NCI-H1694 (cell line): ENCODE measurements around the gene BTBD9.

Experiments
- DNase-seq: peaks from one replicate; lab custom pipeline; 2025; lab: John Stamatoyannopoulos, UW

BTBD9 gene

GRCh38 chr6:38174806-38175495 is 464.8 kb downstream of the BTBD9 start:
- no peak for DNase-seq

- no peak for DNase-seq
Observed at GRCh38 chr6:38174315-38174714, 465.4 kb downstream of the BTBD9 start.

GRCh38 chr6:38173909-38174308 is 465.8 kb downstream of the BTBD9 start:
- no peak for DNase-seq

DNA sequence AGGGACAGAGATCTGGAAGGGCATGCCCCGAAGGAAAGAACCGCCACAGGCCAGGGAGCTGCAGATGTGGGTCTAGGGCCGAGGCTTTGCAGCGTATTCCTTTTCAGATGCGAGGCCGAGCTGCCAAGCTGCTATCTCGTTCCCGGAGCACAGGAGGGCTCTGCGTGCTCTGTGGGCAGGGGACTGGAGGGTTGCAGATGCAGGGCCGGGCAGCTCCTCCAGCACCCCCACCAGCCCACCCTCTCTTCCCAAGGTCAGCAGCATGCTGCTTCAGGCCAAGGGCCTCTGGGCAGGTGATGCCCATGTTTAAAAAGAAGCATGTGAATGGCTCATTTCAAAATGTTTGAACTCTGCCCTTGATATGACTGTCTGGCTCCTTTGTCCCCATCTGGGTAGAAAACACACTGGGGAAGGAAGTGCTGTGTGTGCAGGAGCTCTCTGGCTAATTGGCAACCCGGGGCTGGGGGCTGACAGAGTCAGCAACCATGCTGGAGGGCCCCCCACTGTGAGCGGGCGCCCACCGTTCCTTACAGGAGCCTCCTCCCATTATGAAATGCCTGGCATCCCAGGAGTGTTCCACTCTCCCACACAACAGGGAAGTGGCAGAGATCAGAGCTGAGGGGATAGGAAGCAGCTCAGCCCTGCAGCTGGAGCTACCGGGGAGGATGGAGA is 466.9 kb downstream of the BTBD9 start:
- no peak for DNase-seq

DNA sequence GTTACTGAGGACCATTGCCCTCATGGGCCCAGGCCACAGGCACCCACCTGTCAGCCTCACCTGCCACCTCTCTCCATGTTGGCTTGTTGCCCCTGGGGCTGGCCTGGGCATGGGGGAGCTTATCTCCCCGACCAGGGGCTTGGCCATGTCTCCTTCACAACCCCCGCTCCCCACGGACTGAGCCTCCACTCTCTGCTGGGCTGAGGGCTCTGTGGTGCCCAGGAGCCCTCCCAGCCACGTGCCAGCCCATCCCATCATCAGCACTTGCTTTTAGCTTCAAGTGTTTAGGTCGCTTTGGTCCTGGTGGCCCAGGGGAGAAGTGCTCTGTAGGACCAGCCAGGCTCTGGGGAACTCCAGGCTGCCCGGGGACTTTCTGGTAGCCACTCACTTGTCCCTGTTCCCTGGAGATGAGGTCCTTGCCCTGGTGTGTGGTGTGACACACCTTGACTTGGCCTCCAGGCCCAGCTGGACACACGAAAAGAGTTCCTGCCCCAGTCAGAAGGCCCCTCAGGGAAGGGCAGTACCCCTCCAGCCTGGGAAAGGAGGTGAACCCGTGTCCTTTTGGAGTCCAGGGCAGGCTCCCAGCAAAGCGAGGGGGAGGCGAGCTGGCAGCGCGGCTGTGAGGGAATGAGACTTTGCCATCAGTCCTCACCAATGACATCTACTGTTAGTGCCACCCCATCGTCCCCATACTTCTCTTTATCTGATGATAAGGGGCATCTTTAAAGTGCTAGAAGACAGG is 467.6 kb downstream of the BTBD9 start:
- no peak for DNase-seq

GRCh38 chr6:38170666-38171355 is 468.9 kb downstream of the BTBD9 start:
- DNase-seq, result no peak

DNA sequence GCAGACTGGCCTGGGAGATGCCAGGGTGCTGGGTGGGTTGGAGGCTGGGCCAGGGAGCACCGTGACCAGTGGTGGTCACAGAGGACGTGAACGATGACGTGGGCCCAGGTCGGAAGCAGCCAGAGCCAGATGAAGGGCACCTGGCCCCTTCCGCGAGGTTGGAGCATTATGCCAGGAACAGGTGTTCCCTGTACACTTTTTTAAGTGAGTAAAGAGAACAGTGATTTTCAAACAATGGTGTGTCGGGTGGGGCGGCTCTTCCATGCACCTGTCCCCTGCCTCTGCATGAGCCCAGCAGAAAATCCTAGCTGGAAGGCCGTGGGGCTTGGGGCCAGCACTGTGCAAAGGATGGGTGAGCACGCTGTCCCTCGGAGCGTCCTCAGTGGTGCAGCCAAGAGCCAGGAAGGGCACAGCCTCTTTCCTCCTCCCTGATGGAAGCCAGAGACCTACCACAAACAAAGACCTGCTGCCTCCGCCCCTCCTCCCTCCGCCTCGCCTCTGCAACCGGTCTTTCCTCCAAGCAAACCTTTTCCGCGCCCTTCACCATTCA is 469.7 kb downstream of the BTBD9 start:
- DNase-seq, result no peak

DNA sequence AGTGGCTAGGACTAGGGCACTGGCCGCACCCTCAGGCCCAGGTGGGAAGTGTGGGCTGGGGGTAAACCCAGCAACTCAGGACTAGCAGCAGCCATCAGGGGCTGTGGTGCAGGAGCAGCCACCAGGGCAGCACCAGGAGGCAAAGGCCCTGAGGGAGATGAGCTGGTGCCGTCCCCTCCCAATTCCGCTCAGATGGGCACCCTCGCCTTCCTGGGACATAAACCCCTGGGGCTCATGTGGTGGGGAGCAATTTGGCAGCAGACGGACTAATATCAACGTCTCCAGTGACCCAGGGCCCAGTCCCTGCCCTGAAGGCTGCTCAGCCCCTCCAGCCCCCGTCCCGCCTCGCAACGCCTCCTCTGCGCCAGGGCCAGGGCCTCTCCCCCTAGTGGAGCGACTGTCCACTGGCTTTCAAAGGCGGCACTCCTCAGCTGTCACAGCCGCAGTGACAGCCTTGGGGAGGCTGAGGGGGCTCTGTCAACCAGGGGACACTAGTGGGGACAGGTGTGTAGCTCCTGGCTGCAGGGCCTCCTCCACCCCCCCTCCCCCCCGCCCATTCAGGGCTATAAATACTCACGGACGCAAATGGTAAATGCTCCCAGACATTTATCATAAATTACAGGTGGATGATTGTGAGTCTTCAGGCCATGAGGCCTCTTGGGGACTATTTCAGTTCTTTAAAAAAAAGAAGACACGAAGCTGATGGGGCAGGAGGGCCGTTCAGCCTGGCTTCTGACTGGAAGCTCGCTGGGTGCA is 470.3 kb downstream of the BTBD9 start:
- no peak for DNase-seq

DNA sequence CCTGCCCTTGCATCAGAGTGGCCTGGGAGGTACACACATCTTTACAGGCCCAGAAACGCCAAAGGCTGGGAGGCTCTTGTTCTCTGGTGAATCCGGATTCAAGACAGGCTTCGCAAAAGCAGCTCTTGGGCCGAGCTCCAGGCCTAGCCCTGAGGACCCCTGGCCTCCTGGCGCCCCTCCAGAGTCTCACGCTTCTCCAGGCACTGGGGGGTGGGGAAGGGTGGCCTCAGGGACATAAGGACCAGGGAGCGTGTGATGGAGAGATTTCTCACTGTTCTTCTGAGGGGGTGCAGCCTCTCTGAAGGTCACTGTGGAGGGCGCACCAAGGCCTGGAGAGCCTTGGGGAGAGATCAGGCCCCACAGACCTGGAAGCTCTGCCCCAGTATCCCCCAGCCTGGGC is 471.0 kb downstream of the BTBD9 start:
- no peak for DNase-seq

DNA sequence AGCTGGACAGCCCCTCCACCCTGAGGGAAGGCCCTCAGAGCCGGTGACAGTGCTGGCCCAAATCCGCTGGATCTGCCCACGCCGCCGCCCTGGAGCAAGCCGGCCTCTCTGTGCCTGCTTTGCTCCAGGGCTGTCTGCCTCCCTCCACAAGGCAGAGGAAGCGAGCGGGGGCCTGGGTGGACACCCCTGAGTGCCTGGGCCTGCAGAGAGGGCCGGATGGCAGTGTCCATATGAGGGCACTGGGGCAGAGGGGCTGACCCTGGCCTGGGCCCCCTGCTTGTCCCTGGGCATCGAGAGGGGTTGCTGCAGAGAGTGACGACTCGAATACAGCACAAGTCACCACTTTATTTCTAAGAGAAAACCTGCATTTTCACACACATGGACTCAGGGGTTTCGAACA is 471.6 kb downstream of the BTBD9 start:
- DNase-seq, result no peak

- no peak for DNase-seq
Observed at GRCh38 chr6:38167598-38167997, 472.1 kb downstream of the BTBD9 start.

- DNase-seq, result no peak
Observed at GRCh38 chr6:38166411-38167240, 473.1 kb downstream of the BTBD9 start.

- no peak for DNase-seq
Observed at GRCh38 chr6:38164671-38165108, 475.0 kb downstream of the BTBD9 start.

DNA sequence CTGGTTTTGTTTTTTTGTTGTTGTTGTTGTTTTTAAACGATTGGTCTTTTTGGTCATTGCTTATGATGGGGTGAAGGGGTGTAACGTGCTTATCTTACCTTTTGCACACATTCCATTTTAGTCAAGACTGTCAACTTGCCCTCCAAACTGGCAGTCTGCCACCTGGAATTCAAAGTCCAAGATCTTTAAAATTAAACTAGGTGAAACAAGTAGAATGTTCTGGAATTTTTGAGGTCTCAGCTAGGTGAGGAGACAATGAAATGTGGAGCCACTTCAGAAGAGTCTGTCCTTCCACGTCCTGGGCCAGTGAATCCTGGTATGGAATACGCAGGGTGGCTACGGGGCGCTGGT is 475.6 kb downstream of the BTBD9 start:
- DNase-seq, result no peak

- no peak for DNase-seq
Observed at GRCh38 chr6:38163186-38164130, 476.3 kb downstream of the BTBD9 start.

DNA sequence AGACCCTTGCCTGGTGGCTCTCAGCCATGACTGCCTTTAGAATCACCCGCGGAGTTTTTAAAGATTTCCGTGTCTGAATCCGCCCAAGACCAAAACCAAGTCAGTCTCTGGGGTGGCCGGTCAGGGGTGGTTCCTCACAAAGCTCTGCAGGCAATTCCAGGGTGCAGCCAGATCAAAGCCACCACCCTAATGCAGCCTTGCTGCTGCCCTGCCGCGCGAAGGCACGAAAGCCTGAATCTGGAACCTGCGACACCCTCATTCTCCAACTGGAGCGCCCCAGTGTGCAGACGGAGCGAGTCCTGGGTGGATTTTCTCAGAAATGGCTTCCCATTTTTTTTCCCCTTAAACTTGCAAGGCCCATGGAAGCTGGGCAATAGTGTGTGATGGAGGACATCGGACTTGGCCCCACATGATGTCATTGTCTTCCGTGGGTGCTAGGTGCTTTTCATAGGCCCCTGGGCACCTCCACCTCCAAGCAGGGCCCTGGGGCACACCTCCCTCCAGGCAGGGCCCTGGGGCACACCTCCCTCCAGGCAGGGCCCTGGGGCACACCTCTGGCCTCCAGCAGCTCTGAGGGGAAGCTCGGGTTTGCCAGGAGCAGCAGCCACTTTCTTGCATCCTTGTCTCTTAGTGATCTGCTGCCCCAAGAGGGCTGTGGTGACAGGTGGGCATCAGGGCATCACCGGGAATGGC is 477.1 kb downstream of the BTBD9 start:
- DNase-seq, result no peak

DNA sequence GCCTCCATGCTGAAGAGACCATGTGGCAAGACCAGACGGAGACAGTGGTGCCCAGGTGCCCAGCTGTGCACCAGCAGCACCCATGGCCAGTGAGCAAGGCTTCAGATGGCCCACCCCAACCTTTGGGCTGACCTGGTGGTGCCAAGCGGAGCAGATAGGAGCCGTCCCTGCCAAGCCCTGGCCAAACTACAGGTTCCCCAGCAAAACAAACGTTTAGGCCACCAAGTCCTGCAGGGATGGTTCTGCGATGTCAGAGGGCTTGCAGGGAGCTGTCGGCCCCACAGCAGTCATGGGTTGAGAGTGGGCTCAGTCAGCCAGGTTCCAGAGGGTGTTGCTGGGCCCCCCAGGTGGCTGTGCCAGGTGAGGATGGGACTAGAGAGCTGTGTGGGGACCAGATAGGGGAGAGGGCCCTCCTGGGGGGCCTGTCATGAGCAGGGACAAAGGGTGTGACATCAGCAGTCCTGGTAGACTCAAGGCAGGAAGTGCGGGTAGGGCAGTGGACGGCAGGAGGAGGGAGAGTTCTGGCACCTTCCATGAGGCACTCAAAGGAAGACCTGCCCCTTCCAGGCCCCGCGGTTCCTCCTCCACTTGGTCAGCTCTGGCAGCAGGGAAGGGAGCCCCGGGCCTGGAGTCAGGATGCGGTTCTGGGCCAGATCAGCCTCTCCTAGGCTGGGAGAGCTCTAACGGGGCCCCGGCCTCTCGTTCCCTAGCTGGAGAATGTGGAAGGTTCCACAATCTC is 477.8 kb downstream of the BTBD9 start:
- no peak for DNase-seq

GRCh38 chr6:38161331-38161730 is 478.4 kb downstream of the BTBD9 start:
- no peak for DNase-seq
